Fibroblast of gingiva (primary cell): Measurements from ENCODE around the gene LYPD6.
"Not testable (repeated sequence)": the region's sequence is repeated elsewhere in the genome, so short reads cannot be mapped to it uniquely, and the experiment has no call there.

Experiments
- DNase-seq: peaks from one replicate; pipeline ENCODE4 v3.0.0-alpha.2; 2011; ENCODE audit warnings: low read depth

The LYPD6 gene

GRCh38 chr2:149451417-149452165 is 121.2 kb downstream of the LYPD6 start:
- DNase-seq: no peak

GRCh38 chr2:149456285-149456684 is 125.9 kb downstream of the LYPD6 start:
- no peak for DNase-seq

GRCh38 chr2:149458502-149458901 is 128.1 kb downstream of the LYPD6 start:
- DNase-seq: no peak

GRCh38 chr2:149463328-149464002 is 133.1 kb downstream of the LYPD6 start:
- no peak for DNase-seq

- DNase-seq: no peak
Measured at GRCh38 chr2:149464396-149464795, 134.0 kb downstream of the LYPD6 start.

- DNase-seq: no peak
Measured at GRCh38 chr2:149465873-149466272, 135.5 kb downstream of the LYPD6 start.

- DNase-seq: no peak
Measured at GRCh38 chr2:149466635-149467034, 136.2 kb downstream of the LYPD6 start.

- no peak for DNase-seq
Measured at GRCh38 chr2:149467436-149467835, 137.0 kb downstream of the LYPD6 start.

GRCh38 chr2:149468636-149469035 is 138.2 kb downstream of the LYPD6 start:
- no peak for DNase-seq

- DNase-seq: no peak
Measured at GRCh38 chr2:149470046-149470445, 139.7 kb downstream of the LYPD6 start.

- no peak for DNase-seq
Measured at GRCh38 chr2:149472413-149472812, 142.0 kb downstream of the LYPD6 start.

GRCh38 chr2:149473068-149473467 is 142.7 kb downstream of the LYPD6 start:
- no peak for DNase-seq

- DNase-seq: no peak
Measured at GRCh38 chr2:149473521-149473920, 143.1 kb downstream of the LYPD6 start.

GRCh38 chr2:149483004-149483605 is 152.7 kb downstream of the LYPD6 start:
- no peak for DNase-seq

- no peak for DNase-seq
Measured at GRCh38 chr2:149486664-149487063, 156.3 kb downstream of the LYPD6 start.

- no peak for DNase-seq
Measured at GRCh38 chr2:149487189-149487588, 156.8 kb downstream of the LYPD6 start.

GRCh38 chr2:149488706-149489440 is 158.5 kb downstream of the LYPD6 start:
- no peak for DNase-seq

GRCh38 chr2:149489452-149489851 is 159.1 kb downstream of the LYPD6 start:
- DNase-seq: no peak

- no peak for DNase-seq
Measured at GRCh38 chr2:149490296-149490695, 159.9 kb downstream of the LYPD6 start.

- no peak for DNase-seq
Measured at GRCh38 chr2:149492923-149493322, 162.5 kb downstream of the LYPD6 start.

- not testable (repeated sequence) for DNase-seq
Measured at GRCh38 chr2:149499204-149499603, 168.8 kb downstream of the LYPD6 start.

- not testable (repeated sequence) for DNase-seq
Measured at GRCh38 chr2:149506808-149507207, 176.4 kb downstream of the LYPD6 start.

- no peak for DNase-seq
Measured at GRCh38 chr2:149507974-149508373, 177.6 kb downstream of the LYPD6 start.
